Activated CD4-positive, CD25-positive, alpha-beta regulatory T cell treated with anti-CD3 and anti-CD28 coated beads, Interleukin-2, amount 50 U/mL, for 72 hours (primary cell): ENCODE results near the gene PHACTR3.

Experiments used
- DNase-seq: peaks from one replicate; pipeline ENCODE4 v3.0.0; 2021

PHACTR3 gene

GRCh38 chr20:59807909-59808728 is 203.8 kb downstream of the PHACTR3 start:
- peak; percentile 4 for DNase-seq

GRCh38 chr20:59808729-59809381 is 204.5 kb downstream of the PHACTR3 start:
- DNase-seq, result peak; percentile 18

- no peak for DNase-seq
Measured at GRCh38 chr20:59809630-59810448, 205.5 kb downstream of the PHACTR3 start.

- peak; percentile 12 for DNase-seq
Measured at GRCh38 chr20:59810449-59811187, 206.3 kb downstream of the PHACTR3 start.

GRCh38 chr20:59811681-59812171 is 207.4 kb downstream of the PHACTR3 start:
- DNase-seq, result no peak

DNA sequence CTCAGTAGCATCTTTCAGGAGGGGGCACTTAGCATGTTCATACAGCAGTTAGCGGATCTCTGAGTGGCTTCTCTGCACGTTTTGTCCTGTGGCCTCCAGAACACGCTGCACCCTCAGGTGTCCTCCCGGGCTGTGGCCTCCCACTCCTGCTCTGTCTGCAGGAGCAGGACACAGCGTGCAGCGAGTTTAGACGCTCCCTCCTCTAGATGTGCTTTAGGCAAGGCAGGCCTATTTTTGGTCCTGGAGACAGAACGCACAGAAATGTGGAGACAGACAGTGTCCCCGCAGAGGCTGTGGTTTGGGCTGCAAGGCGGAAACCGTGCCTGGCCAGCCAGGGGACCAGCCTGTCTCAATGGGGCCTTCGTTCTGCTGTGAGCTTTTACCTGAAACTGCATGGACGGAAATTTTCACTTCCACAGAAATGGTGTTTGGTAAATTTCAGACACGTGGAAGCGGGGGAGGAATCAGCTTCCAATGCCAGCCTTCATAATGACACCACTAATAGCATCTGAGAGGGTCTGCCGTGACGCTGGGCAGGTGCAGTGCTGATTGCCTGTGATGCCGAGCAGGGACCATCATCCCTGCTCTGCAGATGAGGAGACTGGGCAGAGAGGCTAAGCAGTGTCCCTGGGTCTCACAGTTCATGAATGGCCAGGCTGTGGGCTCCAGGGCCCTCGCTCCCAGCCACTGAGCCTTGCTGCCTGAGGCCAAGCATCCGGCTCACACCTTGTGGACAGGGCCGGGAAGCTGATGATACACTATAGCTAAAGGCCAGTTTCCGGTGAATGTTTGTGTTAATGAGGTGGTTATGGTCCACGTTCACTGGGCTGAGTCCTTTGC is 208.2 kb downstream of the PHACTR3 start:
- DNase-seq, result peak; percentile 13

DNA sequence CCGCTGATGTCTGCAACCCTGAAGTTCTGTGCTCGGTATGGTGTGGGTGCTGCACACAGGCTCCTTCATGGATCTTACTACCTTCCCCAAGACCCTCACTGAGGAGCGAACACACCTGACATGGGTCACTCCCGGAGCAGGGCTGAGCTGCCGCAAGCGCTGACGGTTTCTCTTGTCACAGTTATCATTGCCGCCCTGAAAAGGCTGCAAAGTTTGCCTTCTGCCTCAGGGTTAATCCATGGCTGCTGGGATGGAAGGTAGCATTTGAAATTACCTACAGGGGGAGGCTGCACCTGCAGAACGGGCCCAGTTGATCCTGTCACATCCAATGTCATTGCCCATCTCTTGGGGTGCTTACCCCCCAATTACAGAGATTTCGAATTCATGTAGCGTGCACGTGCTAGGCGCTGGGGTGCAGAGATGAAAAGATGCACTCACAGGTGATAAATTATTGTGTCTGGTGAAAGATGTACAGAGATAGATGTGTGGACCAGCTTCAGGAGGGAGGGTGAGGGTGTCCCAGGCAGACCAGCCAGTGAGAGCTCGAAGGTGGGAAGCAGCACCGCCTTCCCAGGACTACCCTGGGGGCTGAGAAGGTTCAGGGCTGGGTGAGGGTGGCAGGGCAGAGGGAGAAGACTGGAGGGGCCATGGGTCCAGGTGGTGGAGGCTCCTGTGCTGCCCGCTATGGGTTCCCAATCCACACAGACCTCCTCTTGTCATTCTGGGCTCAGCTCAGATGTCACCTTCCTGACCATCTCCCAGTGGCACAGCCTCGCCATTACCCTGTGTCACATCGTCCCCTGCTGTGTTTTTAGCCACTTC is 209.0 kb downstream of the PHACTR3 start:
- DNase-seq, result peak; percentile 15

DNA sequence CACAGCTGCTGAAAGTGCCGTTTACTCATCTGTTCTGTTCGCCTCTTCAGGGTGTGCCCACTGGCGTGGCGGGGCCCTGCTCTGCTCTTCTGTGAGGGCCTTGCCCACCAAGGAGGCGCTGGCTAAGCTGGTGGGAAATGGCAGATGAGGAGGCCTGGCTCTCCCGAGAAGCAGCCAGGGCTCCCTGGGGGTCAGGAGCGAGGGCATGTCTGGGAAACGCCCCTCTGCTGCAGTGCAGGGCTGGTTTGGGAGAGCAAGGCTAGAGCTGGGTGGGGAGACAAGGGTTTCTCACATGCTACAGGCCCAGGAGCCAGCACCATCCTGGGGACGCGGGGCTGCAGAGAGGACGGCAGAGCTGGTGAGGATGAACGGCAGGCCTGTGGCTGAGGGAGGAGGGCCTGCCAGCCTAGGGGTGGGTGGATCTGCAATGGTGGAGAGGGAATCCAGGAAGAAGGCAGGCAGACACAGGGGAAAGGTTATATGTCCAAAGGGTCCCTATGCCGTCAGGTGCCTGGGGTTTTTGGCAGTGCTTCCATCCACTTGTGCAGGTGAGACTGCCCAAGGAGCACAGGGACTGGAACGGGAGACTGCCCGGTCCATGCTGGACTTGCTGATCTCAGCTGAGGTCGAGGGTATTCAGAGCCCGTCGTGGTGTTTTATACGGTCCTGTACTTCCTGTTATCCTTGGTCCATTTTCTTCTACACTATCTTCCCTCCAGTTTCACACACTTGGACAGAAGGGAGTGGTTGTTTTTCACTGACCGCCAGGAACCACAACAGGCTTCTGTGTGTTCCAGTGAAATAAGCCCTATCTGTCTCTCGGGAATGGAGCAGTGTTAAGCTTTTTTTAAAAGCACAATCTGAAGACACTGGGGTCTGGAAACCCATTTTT is 209.9 kb downstream of the PHACTR3 start:
- DNase-seq, result no peak

- DNase-seq, result no peak
Measured at GRCh38 chr20:59814840-59815340, 210.6 kb downstream of the PHACTR3 start.

GRCh38 chr20:59816146-59816738 is 211.9 kb downstream of the PHACTR3 start:
- DNase-seq, result no peak

DNA sequence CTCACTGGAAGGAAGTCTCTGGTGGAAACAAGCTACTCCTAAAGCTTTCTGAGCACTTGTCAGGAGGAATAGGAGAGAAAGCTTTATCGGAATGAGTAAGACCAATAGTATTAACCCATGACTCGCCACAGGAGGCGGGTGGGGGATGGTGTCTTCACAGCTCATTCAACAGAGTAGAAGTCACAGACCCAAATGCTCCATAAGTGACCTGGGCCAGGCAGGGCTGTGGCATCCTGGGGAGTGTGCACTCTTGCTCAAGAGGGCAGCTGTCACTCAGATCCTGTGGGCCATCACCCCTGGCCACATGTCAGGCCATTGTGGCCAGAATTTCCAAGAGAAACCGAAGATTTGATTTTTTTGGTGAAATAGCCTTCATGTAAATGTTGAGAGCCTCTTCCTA is 213.1 kb downstream of the PHACTR3 start:
- no peak for DNase-seq

- no peak for DNase-seq
Measured at GRCh38 chr20:59817846-59818615, 213.7 kb downstream of the PHACTR3 start.

DNA sequence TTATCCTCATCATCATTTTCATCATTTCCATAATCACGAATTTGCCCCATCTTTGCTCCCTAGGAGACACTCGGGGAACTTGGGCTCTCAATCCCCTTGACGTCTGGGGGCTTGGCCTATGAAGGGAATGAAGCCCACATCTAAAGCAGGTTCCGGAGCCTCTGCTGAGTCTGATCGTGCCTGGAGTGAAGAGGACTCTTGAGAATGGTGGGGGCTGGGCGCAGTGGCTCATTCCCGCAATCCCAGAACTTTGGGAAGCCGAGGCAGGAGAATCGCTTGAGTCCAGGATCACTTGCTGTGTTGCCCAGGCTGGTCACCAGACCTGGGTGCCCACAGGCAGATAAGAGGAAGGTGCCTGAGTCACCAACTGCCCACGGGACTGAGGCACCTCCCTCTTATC is 214.6 kb downstream of the PHACTR3 start:
- no peak for DNase-seq

DNA sequence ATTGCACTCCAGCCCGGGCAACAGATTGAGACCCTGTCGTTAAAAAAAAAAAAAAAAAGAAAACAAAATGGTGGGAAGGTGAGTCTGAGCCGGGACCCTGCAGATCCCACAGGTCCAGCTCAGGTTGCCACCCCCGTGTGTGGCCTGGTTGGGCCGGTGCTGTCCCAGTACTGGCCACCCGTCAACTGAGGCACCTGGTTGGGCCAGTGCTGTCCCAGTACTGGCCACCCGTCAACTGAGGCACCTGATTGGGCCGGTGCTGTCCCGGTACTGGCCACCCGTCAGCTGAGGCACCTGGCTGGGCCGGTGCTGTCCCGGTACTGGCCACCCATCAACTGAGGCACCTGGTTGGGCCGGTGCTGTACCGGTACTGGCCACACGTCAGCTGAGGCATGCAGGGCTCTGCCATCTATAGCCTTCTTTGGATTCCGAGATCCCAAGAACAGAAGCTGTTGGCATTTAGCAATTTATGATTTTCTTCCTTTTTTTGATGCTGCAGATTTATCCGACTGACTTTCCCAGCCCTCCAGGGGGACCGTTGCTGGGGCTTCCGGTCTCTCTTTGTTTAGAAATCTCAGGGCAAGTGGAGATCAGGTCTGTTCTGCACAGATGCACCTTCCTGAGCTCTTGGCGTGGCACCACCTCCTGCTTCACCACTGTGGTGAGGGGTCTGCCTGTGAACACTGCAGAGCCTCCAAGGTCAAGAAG is 215.3 kb downstream of the PHACTR3 start:
- DNase-seq, result no peak

- DNase-seq, result no peak
Measured at GRCh38 chr20:59820204-59821041, 216.1 kb downstream of the PHACTR3 start.

- DNase-seq, result no peak
Measured at GRCh38 chr20:59821201-59821600, 216.9 kb downstream of the PHACTR3 start.

DNA sequence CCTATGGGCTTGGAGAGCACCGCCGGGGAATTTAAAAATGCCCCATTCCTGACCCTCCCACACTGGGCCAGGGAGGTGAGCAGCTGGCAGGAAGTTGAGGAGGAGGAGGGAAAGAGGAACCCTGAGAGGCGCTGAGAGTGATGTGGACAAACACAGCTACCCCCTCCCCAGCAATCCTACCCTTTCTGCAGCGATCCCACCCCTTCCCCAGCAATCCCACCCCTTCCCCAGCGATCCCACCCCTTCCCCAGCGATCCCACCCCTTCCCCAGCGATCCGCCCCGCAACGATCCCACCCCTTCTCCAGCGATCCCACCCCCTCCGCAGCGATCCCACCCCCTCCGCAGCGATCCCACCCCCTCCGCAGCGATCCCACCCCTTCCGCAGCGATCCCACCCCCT is 217.4 kb downstream of the PHACTR3 start:
- no peak for DNase-seq
